Activated naive CD8-positive, alpha-beta T cell treated with anti-CD3 and anti-CD28 coated beads, Interleukin-2, amount 50 U/mL, for 16 hours (primary cell): ENCODE results near the gene CBX8.
"Not testable (repeated sequence)": the region's sequence is repeated elsewhere in the genome, so short reads cannot be mapped to it uniquely, and the experiment has no call there.

ENCODE experiments used
- DNase-seq: peaks from one replicate; pipeline ENCODE4 v3.0.0-alpha.2; 2020; ENCODE audit warnings: low read depth, low spot score

CBX8 gene

GRCh38 chr17:79779084-79779529 lies 17.8 kb downstream of the CBX8 start:
- no peak for DNase-seq

DNA sequence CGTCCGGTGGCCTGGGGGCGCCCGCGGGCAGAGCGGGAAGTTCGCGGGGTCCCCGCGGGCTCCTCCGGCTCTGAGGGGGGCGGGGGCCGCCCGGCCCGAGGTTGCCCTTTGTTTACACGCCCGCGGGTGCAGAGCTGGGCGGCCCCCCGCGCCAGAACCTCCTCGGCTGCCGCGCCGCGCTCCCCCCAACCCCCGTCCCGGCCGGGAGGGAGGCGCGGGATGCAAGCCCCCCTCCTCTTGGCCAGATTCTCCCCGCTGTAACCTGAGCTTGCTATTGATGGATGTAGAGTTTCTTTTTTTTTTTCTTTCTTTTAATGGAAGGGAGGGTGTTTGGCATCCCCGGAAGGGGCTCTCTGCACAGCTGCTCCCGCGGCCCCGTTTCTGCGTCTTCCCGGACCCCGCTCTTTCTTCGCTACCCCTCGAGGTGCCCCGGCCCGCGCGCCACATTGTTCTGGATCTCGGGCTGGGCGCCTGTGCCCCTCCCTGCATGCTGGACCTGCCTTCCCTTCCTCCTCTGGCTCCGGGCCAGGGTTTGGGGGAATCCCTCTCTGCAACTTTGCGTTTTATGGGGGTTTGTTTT lies 18.3 kb downstream of the CBX8 start:
- no peak for DNase-seq

GRCh38 chr17:79777894-79778503 lies 18.9 kb downstream of the CBX8 start, which contains the start of gene CBX2:
TSS of gene CBX2 (plus strand) at chr17:79778148. CDS start at chr17:79778236, 88 bp downstream.
- peak; percentile 52 for DNase-seq

- no peak for DNase-seq
Observed at GRCh38 chr17:79777120-79777893, 19.6 kb downstream of the CBX8 start.

DNA sequence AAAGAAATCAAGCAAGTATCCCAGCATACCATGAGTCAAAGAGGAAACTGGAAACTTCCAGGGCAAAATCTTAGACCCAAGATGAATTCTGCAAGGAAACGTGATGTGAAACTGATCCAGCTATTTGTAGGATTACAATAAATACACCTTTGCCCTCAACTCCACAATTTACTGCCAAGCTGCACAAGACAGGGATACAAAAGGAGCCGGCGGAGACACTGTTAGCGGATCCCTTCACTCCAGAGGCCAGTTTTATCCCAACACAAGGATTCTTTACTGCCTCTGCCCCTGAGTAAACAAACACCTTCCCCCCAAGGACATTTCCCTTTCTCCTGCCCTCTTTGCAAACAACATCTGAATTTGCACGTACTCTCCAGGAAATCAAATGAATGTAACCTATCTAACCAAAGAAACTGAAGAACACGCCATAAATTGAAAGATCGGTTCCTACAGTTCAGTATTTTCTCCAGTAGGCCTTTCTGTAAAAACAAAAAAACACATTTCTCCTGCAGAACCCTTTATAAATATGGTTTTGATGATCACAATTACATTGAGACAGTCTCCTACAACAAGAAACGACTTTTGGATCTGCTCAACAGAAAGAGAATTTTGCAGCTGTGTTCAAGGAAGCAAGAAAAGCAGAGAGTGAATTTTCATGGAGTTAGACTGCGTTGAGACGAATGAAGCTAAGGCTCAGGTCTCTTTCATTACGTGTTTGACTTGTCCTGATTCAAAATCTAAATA lies 20.3 kb downstream of the CBX8 start:
- no peak for DNase-seq

DNA sequence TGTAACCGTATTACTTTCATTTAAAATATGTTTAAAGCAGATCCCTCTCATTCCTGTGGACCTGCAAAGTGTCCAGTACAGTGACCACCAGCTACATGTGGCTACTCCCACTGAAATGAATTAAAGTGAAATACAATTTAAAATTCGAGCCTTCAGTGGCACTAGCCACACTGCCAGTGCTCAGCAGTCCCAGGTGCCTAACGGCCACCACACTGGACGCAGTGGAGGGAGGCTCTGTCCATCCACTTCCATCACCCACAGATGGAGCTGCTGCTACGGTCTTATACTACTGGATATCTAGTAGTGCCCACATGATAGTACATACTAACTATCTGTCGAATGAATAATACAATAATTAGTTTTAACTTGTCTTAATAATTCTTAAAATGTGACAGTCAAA lies 21.2 kb downstream of the CBX8 start:
- no peak for DNase-seq

DNA sequence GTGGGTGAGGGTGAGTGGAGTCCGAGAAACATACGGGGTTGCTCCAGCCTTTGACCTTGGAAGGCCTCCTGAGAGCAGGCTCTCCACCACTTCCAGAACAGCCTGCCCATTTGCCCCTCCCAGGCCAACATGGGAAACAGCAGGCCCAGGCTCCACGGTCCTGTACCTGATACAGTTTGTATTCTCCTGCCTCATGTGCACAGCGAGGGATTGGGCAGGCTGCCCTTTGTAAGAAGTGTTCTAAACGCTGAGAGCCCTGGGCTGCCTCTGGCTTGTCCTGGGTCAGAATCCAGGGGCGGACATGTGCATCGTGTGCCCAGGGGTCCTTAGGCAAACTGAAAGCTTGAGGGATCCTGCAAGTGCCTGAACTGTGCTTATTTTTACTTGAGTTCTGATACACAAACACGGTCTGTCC lies 22.3 kb downstream of the CBX8 start:
- DNase-seq = no peak

- not testable (repeated sequence) for DNase-seq
Observed at GRCh38 chr17:79772726-79773125, 24.2 kb downstream of the CBX8 start.

GRCh38 chr17:79771276-79771675 lies 25.6 kb downstream of the CBX8 start:
- no peak for DNase-seq

- no peak for DNase-seq
Observed at GRCh38 chr17:79769570-79770506, 27.0 kb downstream of the CBX8 start.

DNA sequence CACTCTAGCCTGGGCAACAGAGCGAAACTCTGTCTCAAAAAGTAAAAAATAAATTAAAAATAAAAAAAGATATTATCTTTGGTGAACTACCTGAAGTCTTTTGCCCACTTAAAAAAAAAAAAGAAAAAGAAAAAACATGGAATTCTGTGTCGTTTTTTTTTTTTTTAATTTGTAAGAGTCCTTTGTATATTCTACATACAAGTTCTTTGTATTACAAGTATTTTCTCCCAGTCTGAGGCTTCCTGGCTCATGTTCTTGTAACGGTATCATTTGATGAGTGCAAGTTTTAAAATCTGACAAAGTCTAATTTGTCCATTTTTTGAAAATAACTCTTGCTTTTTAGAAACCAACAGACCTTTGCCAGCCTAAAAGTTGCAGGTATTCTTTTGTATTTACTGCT lies 31.2 kb downstream of the CBX8 start:
- no peak for DNase-seq

DNA sequence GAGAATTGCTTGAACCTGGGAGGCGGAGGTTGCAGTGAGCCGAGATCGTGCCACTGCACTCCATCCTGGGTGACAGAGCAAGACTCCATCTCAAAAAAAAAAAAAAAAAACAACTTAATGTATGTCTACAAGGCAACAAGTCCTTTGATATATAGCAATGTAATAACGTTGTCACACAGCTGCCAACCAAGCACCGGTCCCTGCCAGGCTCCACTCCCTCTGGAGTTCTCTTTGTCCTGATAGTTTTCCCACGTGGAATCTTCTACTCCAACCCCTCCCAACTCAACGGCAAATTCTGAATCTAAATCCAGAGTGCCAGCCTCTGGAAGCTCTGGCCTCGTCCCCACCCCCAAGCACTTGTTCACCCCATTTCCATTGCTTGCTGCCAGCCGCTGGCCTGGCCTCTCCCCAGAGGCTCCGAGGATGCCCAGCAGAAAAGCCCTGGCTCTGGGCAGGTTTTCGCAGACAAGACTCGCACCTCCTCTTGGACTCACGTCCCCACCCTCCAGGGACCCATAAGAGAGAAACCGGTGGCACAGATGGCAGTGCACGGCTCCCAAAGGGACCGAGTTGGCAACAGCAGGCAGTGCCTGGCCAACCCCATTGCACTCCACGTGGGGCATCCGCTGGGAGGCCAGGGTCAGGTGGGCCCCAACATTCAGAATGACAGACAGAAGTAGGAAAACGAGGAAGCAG lies 34.8 kb downstream of the CBX8 start:
- no peak for DNase-seq

GRCh38 chr17:79760197-79760906 lies 36.5 kb downstream of the CBX8 start:
- no peak for DNase-seq

DNA sequence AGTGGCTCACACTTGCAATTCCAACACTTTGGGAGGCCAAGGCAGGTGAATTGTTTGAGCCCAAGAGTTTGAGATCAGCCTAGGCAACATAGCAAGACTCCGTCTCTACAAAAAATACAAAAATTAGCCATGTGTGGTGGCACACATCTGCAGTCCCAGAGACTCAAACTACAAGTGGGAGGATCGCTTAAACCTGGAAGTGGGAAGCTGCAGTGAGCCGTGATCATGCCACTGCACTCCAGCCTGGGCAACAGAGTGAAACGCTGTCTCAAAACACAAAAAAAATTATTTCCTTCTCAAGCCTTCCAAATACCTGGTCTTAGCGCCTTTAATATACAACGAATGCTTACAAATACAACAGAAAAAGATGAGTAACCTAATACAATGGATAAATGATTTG lies 38.6 kb downstream of the CBX8 start:
- DNase-seq = no peak

GRCh38 chr17:79757140-79757745 lies 39.6 kb downstream of the CBX8 start:
- no peak for DNase-seq

DNA sequence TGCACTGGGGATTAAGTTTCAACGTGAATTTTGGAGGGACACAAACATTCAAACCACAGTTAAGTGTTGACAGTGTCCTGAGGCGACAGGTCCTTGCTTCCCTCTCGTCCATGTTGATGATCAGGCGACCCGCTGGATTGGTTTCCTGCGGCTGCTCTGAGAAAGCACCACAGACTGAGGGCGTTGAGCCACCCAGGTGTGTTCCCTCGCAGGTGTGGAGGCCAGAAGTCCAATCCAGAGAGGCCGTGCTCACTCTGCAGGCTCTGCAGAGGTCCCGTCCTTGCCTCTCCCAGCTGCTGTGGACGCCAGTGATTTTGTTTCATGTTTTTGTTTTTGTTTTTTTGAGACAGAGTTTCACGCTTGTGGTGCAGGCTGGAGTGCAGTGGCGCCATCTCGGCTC lies 41.3 kb downstream of the CBX8 start:
- DNase-seq = no peak

- DNase-seq = not testable (repeated sequence)
Observed at GRCh38 chr17:79754903-79755302, 42.0 kb downstream of the CBX8 start.

GRCh38 chr17:79754370-79754769 lies 42.5 kb downstream of the CBX8 start:
- DNase-seq = no peak

DNA sequence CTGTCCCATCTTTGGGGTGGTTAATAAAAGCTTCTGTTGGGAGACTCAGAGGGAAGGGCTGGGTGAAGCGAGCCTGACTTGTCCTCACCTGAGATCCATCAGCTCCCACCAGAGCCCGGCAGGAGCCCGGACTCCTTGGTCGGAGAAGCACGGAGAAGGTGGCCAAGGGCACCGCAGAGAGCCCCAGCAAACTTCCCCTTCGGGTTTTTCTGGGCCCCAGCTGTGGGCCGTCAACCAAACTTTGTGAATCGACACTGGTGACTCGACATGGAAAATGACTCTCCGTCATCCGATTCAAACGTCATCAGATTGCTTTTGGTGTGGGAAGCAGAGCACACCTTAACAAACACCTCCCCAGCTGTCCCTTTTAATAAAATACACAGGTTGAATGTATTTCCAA lies 44.7 kb downstream of the CBX8 start:
- no peak for DNase-seq
